Transverse colon (tissue), 4 donors: ENCODE measurements around the gene ZNF324. TPM values are rescaled to one million over a fixed set of nuclear protein-coding genes. Genes with fewer than 3 reads are reported as not detected.
"Not testable (repeated sequence)": the region's sequence is repeated elsewhere in the genome, so short reads cannot be mapped to it uniquely, and the experiment has no call there.

Experiments used
- DNase-seq: peaks from one replicate; pipeline ENCODE4 v3.0.0-alpha.2; 2019
- H3K27ac ChIP-seq, 4 donors: fragments of 200-600 bp; sonication (generic); 2 replicates each; pipeline ENCODE4 v1.5.1; 2016 to 2018; ENCODE audit warnings: inconsistent platforms in 4 of 4
- H3K27me3 ChIP-seq: fragments of 200-600 bp; sonication (generic); 2 replicates; pipeline ENCODE4 v1.5.1; 2017; ENCODE audit warnings: inconsistent platforms
- H3K36me3 ChIP-seq, 4 donors: fragments of 200-600 bp; sonication (generic); 2 replicates each; pipeline ENCODE4 v1.5.1; 2017 to 2019; ENCODE audit warnings: inconsistent platforms in 4 of 4
- H3K4me1 ChIP-seq, 4 donors: fragments of 200-600 bp; sonication (generic); 2 replicates each; pipeline ENCODE4 v1.5.1; 2017 to 2020; ENCODE audit warnings: inconsistent platforms in 4 of 4
- H3K4me3 ChIP-seq, 4 donors: fragments of 200-600 bp; sonication (generic); 1 replicate in 1 of 4; 2 replicates in 3 of 4; pipeline versions ENCODE4 v1.5.1 to v1.6.1; 2017 to 2019; ENCODE audit warnings: inconsistent platforms in 4 of 4
- H3K9me3 ChIP-seq, 2 donors: fragments of 200-600 bp; sonication (generic); 2 replicates each; pipeline ENCODE4 v1.5.1; 2017 to 2019; ENCODE audit warnings: inconsistent platforms in 2 of 2
- EP300 ChIP-seq: sonication (generic); formaldehyde crosslinking; IDR thresholded peaks from one replicate; pipeline ENCODE4 v1.6.1; 2017; ENCODE audit warnings: antibody characterized with exemption, low read depth
- POLR2A ChIP-seq: fragments of 450-650 bp; IDR thresholded peaks from one replicate; pipeline ENCODE4 v1.6.1; 2016; ENCODE audit warnings: antibody characterized with exemption, mild to moderate bottlenecking, moderate library complexity
- POLR2AphosphoS5 ChIP-seq, 3 donors: sonication (generic); formaldehyde crosslinking; IDR thresholded peaks; one replicate each; pipeline ENCODE4 v1.6.1; 2016; ENCODE audit warnings: antibody characterized with exemption in 3 of 3
- WGBS, 2 donors: methylation state at CpG; one replicate each; pipeline ENCODE4 v1.1.5; 2018; ENCODE audit warnings: low coverage in 1 of 2; 5-methylcytosine and 5-hydroxymethylcytosine counted together
- in situ Hi-C, 4 donors: fragments of 200-750 bp; cut with MboI; loops; one replicate each; pipeline versions ENCODE4 v1.15.0 to v1.15.1; 2017; ENCODE audit warnings: low sequenced_read_pairs in 3 of 4, low pct_ligation_motif_present in 1 of 4, low pct_unique_long_range_greater_than_20kb in 1 of 4
- intact Hi-C: fragments of 100-400 bp; cut with DNase I; formaldehyde crosslinking; loops from one replicate; pipeline ENCODE4 v1.15.1; 2023; ENCODE audit warnings: low total_unique reads
- total RNA-seq, 4 donors: library from RNA; depleted of rRNA; stranded (reverse); fragments of >200 nt; gene quantifications; one replicate each; pipeline ENCODE4 v1.1.0, GENCODE V29; 2016
- TF ChIP-seq, protein P1 (sequence below), 5 experiments: fragments of 200-600 bp in 3 of 5; fragments of 450-650 bp in 2 of 5; sonication (generic) in 3 of 5; IDR thresholded peaks; 1 replicate in 2 of 5; 2 replicates in 3 of 5; pipeline ENCODE4 v1.5.1; 2016 to 2017; ENCODE audit warnings: antibody characterized with exemption in 5 of 5, inconsistent platforms in 3 of 5, mild to moderate bottlenecking in 2 of 5, moderate library complexity in 1 of 5

The ZNF324 gene
- total RNA-seq, 4 donors from 2014 or later = 9.4 to 27.5 (median 24.5) TPM

DNA sequence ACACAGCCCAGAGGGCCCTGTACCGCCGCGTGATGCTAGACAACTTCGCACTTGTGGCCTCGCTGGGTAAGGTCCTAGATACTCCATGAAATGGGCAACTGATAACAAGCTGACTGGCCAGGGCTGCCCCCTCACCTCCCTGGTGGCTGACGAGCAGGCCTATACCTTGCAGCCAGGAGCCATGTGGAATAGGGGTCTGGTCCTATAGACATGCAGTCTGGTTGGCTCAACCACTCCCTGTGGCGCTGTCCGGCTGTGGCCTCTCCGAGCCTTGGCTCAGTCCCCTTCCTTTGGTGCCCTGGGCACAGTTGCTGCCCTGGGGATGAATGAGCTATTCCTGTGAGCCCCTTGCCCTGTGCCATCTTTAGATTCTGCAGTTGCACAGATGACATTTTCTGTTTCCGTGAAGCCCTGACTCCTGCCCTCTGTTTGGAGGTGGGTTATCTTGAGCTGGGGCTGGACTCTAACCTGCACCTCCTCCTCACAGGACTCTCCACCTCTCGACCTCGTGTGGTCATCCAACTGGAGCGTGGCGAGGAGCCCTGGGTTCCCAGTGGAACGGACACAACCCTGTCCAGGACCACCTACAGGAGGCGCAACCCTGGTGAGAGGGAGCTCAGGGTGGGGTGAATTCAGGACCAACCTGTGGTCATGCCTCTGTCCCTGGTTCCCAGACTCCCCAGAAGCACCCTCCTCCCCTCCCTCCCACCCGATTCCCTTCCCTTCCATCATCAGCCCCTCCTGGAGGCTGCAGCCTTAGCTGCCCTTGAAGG, 2.5 kb downstream of the ZNF324 start:
- Histone ChIP-seq H3K27ac (no peak overlapping the region), H3K4me3 (no peak overlapping the region), H3K36me3 (peaks cover 0 to 18% (median 5%) of the 10 kb centered on the region in 4 donors), H3K4me1 (peaks cover 6 to 15% (median 8%) of the 10 kb centered on the region in 4 donors), H3K9me3 (no peaks in the 10 kb centered on the region), H3K27me3 (no peaks in the 10 kb centered on the region)
- in situ Hi-C loops = no loop called here
- 90 to 93% methylated on average over 5 to 17 of the region's 17 CpGs for WGBS, 2 donors
- intact Hi-C loops = no loop called here
- no peak for DNase-seq
- TF ChIP-seq, protein P1, sequence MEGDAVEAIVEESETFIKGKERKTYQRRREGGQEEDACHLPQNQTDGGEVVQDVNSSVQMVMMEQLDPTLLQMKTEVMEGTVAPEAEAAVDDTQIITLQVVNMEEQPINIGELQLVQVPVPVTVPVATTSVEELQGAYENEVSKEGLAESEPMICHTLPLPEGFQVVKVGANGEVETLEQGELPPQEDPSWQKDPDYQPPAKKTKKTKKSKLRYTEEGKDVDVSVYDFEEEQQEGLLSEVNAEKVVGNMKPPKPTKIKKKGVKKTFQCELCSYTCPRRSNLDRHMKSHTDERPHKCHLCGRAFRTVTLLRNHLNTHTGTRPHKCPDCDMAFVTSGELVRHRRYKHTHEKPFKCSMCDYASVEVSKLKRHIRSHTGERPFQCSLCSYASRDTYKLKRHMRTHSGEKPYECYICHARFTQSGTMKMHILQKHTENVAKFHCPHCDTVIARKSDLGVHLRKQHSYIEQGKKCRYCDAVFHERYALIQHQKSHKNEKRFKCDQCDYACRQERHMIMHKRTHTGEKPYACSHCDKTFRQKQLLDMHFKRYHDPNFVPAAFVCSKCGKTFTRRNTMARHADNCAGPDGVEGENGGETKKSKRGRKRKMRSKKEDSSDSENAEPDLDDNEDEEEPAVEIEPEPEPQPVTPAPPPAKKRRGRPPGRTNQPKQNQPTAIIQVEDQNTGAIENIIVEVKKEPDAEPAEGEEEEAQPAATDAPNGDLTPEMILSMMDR (IDR thresholded peaks at IDR 0.05) = no peak
- TF ChIP-seq POLR2AphosphoS5 (IDR thresholded peaks at IDR 0.05) = no peak
- TF ChIP-seq EP300 = no peak
- no peak for TF ChIP-seq POLR2A

DNA sequence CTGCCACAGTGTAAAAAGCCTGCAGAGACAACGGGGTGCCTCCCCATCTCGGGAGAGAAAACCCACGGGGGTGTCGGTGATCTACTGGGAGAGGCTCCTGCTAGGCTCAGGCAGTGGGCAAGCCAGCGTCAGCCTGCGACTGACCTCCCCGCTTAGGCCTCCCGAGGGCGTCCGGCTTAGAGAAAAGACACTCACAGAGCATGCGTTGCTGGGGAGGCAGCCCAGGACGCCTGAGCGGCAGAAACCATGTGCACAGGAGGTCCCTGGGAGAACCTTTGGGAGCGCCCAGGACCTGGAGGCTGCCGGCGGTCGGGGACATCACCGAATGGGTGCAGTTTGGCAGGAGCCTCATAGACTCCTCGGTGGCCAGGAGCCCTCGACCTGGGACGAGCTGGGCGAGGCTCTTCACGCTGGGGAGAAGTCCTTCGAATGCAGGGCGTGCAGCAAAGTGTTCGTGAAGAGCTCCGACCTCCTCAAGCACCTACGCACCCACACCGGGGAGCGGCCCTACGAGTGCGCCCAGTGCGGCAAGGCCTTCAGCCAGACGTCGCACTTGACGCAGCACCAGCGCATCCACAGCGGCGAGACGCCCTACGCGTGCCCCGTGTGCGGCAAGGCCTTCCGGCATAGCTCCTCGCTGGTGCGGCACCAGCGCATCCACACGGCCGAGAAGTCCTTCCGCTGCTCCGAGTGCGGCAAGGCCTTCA, 4.1 kb downstream of the ZNF324 start:
- WGBS, 2 donors = 98% methylated on average over 25 of the region's 53 CpGs; no CpG with 5 or more reads in 1 of the 2 donors
- Histone ChIP-seq H3K36me3 (peaks cover 0 to 18% (median 5%) of the 10 kb centered on the region in 4 donors), H3K4me1 (peaks cover 11 to 25% (median 16%) of the 10 kb centered on the region in 4 donors)
- H3K27ac ChIP-seq, in situ Hi-C loops, H3K27me3 ChIP-seq, intact Hi-C loops, H3K9me3 ChIP-seq, DNase-seq, H3K4me3 ChIP-seq: not testable (repeated sequence)

- in situ Hi-C loops (no loop called here), intact Hi-C loops (no loop called here)
- Histone ChIP-seq H3K36me3 (peaks cover 0 to 18% (median 5%) of the 10 kb centered on the region in 4 donors), H3K4me3 (no peak overlapping the region), H3K27ac (no peak overlapping the region), H3K27me3 (no peaks in the 10 kb centered on the region), H3K9me3 (no peaks in the 10 kb centered on the region), H3K4me1 (peaks cover 14 to 25% (median 17%) of the 10 kb centered on the region in 4 donors)
- 97% methylated on average over 39 of the region's 39 CpGs; no CpG with 5 or more reads in 1 of the 2 donors for WGBS, 2 donors
- DNase-seq = no peak
- TF ChIP-seq POLR2A (no peak), EP300 (no peak), POLR2AphosphoS5 (IDR thresholded peaks at IDR 0.05) (no peak)
- TF ChIP-seq, protein P1 (IDR thresholded peaks at IDR 0.05) = no peak
These were observed 4.9 kb downstream of the ZNF324 start for GRCh38 chr19:58471736-58472135.

DNA sequence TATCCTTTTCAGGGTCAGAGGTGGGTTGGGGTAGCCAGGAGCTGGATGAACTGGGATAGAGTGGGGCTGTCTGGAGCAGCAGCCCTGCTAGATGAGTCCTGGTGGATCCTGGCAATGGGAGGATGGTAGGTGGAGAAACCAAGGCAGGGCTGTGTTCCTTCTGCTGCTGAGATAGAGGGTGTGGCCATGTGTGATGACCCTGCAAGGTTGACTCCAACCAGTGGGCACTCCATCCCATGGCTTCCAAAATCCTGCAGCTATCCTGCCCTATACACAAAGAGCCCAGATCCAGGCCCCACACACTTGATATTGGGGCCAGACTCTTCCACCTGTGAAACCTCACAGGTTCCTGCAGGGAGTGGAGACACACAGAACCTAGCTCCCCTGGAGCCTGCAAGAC, 6.9 kb downstream of the ZNF324 start:
- no peaks in the 10 kb centered on the region for H3K27me3 ChIP-seq
- no peak for TF ChIP-seq EP300
- TF ChIP-seq POLR2AphosphoS5 (IDR thresholded peaks at IDR 0.05) = no peak
- TF ChIP-seq, protein P1 (IDR thresholded peaks at IDR 0.05) = no peak
- H3K27ac ChIP-seq = no peak overlapping the region
- no peak for DNase-seq
- intact Hi-C loops (no loop called here), in situ Hi-C loops (no loop called here)
- H3K36me3 ChIP-seq = peaks cover 0 to 18% (median 5%) of the 10 kb centered on the region in 4 donors
- no peak overlapping the region for H3K4me3 ChIP-seq
- no peaks in the 10 kb centered on the region for H3K9me3 ChIP-seq
- peaks cover 13 to 19% (median 16%) of the 10 kb centered on the region in 4 donors for H3K4me1 ChIP-seq
